Renal pelvis (tissue), 4 donors: Measurements from ENCODE around the gene ZBTB20. TPM values are rescaled to one million over a fixed set of nuclear protein-coding genes. Genes with fewer than 3 reads are reported as not detected.

Experiments
- DNase-seq: peaks from one replicate; pipeline ENCODE4 v3.0.0-alpha.2; 2013
- polyA plus RNA-seq, 3 donors: library from polyadenylated mRNA; unstranded; fragments of 120-200 nt; gene quantifications; one replicate each; pipeline ENCODE4 v1.2.1, GENCODE V29; 2013; ENCODE audit not compliant: insufficient read length in 3 of 3

ZBTB20 gene
- polyA plus RNA-seq, 3 donors: 4.4 to 6.3 (median 5.9) TPM

DNA sequence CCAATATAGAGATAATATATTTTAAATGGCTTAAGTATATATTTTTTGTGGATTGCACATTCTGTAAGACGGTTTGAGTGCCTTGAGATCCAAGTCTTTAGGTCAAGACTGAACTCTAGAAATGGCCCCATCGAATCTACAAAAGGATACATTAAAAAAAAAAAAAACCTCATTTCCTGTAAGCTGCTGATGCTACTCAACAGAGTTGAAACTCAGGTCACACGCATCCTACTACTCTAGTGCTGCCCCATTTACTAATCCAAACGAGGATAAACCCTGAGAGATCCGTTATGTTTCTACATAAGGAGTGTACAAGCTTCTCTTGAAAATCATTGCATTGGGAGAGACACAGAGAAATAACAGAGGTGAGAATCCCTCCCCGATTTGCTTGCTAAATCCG lies 666.0 kb downstream of the ZBTB20 start:
- DNase-seq: no peak

GRCh38 chr3:114480442-114480841 lies 666.6 kb downstream of the ZBTB20 start:
- no peak for DNase-seq

GRCh38 chr3:114478801-114479200 lies 668.3 kb downstream of the ZBTB20 start:
- no peak for DNase-seq

- DNase-seq: no peak
These were observed 670.6 kb downstream of the ZBTB20 start for GRCh38 chr3:114476511-114476910.

DNA sequence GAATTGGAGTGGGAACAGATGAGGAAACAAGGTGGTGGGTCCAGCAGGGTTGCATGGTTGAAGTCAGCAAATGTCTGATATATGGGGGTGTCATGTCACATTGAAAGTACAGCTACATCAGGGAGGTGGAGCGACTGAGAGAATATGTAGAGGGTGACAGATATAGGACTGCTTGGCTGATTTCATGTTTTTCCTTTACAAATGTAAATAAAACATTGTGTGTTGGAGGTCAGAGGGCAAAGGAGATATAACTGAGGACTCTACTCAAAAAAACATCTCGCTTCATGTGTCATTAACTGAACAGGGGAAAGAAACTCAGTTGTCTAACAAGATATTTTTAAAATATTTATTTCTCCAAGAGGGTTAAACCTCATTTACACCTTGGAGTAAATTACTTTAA lies 675.6 kb downstream of the ZBTB20 start:
- DNase-seq: no peak

- no peak for DNase-seq
These were observed 678.0 kb downstream of the ZBTB20 start for GRCh38 chr3:114469070-114469469.

DNA sequence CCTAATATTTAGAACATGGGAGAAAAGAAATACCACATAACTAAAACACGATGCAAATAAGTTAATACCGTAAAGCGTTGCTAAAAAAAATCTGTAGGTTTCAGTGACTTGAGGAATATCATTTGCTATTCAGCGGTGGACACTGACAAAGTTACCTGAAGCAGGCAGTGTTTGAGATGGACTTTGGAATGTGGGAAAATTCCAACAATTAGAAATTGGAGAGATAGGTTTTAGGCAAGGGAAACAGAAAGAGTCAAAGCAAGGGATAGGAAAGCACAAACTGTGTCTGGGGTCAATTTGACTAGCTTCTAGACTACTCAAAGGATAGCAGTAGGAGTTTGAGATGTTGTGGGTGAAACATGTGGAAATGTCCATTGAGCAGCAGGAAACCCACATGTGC lies 680.3 kb downstream of the ZBTB20 start:
- no peak for DNase-seq

GRCh38 chr3:114466251-114466650 lies 680.8 kb downstream of the ZBTB20 start:
- no peak for DNase-seq

DNA sequence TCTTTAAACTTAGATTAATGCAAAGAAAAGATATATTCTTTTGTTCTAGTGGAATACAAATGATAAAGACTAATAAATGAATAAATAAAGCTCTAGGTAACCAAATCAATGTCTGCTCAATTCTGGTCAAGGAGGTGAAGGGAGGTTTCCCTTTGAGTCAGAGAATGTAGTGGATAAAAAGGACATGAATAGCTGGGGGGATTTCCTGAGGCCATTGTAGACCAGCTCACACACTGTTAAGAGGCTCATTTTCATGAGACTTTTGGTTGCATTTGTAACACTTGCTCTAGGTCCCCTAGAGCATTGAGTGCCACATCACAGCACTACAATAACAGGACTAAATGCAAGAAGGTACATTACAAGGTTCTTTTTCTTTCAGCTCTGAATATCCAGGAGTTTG lies 682.5 kb downstream of the ZBTB20 start:
- no peak for DNase-seq

- no peak for DNase-seq
These were observed 684.3 kb downstream of the ZBTB20 start for GRCh38 chr3:114462750-114463149.

DNA sequence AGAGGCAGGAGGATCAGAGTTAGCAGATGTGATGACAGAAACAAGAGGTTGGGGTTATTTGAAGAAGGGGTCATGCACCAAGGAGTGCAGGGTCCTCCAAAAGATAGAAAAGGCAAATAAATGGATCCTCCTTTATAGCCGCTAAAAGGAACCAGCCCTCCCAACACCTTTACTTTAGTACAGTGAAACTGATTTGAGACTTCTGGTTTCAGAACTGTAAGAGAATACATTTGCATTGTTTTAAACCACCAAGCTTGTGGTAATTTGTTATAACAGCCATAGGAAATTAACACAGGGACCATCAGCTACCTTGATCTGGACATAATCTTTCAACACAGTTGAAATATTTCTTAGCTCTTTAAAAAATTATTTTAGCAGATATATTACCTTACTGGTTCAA lies 686.6 kb downstream of the ZBTB20 start:
- DNase-seq: no peak

DNA sequence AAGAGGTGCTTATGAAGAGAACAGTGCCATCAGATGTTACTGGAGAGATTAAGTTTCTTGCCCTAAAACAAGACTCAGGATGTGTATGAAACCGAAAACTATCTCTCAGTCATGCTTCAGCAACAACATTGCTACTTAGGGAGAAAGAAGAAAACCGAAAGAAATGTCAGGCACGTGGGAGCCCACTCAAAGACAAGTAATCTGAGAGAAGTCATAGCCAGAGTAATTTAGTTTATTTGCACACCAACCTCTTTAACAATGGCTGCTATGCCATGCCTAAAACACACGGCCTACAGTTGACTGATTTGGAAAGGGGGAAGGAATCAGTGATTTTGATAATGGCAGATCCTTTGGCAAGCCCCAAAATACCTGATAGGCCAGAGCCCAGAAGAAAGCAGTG lies 690.3 kb downstream of the ZBTB20 start:
- peak; percentile 38 for DNase-seq

DNA sequence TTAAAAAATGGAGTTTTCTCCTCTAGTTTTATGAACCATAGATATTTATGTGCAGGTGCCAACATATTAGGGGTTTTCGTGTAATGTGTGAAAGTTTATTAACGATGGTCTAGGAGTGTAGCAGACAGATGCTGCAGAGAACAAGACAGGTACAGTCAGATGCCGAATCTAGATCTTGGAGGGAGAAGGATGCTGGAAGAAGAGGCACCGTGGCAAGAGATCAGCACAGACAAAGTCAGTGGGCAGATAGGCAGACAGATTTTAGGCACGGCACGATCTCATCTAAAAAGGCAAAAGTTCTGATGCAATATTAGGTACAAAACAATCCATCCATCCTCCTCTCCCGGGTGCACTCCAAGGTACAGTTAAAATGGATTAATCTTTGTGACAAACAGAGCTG lies 691.7 kb downstream of the ZBTB20 start:
- DNase-seq: no peak

DNA sequence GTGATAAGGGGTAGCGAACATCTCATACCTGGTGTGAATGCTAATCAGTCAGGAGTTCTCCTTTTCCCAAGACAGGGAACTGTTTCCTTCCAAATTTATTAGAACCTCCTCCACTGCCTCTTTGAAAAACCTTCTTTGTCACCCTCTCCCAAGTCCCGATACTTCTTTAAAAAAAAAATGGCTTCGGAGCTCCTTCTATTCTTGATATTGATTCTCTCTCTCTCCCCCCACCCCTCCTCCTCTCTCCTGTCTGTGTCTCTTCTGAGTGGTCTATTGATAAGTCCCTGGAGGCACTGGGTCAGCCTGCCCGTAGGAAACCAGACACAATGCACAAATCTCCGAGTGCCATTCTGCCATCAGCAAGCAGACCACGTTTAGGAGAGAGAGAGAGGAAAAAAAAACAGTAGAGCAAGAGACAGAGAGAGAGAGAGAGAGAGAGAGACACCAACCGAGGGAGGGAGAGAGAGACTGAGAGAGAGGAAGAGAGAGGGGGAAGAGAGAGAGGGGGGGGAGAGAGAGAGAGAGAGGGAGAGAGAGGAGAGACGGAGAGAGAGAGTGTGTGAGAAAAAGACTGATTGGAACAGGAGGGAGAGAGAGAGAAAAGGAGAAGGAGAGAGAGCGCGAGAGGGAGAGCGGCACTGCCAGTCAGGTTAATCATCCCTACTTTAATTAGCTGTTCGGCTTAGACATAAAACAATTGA lies 692.4 kb downstream of the ZBTB20 start:
- peak; percentile 42 for DNase-seq

DNA sequence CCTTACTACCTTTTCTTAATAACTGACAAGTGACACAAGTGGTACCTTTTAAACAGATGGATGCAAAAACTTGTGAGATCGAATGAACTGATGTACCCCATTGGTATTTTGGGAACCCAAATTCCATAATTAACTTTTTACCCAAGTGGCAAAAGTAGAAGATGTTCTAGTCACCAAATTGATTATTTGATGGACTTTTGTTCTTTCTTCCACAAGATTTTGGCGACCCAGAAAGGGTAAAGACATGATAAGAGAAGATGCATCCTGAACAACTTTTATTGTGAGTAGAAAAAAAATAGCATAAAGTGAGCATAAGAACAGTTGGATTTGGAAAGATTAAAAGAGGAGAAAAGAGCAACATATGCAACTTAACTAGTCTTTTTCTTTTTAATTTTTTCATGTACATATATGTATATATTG lies 693.7 kb downstream of the ZBTB20 start:
- DNase-seq: no peak

DNA sequence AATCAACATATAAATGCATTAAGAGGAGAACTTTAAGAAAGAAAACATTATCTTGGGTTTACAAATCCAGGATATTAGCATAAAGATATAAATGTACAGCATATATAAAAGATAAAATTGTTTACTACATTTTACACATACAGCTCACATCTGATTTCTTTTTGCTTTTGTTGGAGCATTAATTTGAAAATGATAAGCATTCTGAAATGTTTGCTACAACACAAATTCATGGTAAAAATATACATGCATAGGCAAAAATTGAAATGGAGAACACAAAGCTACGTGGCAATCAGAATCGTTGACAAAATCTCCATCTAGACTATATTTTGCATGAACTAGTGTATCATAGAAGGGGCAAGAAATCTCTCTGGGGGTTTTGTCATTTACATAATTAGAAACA lies 694.2 kb downstream of the ZBTB20 start:
- no peak for DNase-seq

DNA sequence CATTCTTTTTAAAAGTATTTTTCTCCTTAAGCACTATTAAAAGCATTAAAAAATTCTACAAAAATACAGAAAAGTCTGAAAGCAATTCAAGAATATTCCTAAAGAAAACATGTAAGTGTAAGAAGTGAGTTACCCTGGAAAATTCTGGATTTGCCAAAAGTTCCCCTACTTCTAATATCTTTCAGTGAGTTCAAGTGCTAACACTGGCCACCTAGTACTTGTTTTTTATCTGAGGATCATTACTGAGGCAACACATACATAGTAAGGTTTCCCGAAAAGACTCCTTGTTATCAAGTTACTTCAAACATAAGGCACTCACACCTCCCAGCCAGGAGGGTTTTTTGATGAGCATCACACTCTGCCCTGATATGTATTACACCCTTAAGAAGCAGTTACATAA lies 694.8 kb downstream of the ZBTB20 start:
- no peak for DNase-seq

DNA sequence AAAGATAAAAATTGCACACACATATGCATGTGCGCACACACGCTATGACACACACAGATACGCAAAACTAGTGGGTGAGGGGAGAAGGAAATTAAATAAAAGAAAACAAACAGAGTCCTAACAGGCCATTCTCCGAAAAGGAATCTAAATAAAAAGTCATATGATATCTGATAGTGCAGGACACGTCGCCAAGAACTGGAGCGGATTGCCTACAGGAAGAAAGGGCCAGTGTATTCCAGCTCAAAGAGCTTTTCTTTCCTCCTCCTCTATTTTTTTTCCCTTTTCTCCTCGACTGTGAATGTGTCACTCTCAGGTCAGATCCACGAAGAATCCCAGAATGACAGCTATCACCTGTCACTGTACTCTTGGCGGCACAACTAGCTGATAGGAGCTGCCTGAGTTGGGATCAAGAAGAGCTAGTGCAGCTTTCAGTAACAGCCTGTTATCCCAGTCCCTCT lies 695.5 kb downstream of the ZBTB20 start:
- DNase-seq: no peak

- no peak for DNase-seq
These were observed 696.0 kb downstream of the ZBTB20 start for GRCh38 chr3:114451051-114451451.

GRCh38 chr3:114450008-114450596 lies 697.0 kb downstream of the ZBTB20 start:
- no peak for DNase-seq

DNA sequence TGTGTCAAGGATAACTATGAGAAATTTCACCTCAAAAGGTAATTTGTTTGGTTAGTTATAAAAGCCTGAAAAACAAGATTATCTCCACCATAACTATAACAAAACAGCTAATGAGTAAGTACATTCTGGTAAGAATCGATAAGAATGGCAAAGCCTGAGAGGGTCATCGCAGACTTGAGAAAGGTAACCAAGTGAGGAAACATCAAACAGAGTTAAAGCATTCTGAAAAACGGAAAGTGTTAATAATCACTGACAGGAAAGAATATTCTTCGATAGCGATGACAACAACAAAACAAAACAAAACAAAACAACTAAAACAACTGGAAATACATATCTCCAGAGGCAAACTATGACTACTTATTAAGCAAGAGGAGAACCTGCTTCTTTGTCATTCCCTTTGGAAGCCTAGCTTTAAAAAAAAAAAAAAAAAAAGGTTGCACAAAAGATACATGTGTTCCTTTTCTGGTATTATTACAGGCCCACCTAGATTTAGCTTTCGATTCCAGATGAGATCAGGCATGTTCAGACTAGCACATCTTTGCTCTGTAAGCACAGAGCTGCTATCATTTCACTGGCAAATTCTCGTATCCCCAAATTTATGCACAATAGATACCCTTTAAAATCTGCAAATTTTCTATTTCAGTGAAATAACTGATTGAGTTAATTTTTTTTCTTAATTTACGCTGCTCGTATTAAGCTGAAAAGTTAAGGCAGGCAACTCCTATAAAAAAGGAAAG lies 697.6 kb downstream of the ZBTB20 start:
- no peak for DNase-seq

DNA sequence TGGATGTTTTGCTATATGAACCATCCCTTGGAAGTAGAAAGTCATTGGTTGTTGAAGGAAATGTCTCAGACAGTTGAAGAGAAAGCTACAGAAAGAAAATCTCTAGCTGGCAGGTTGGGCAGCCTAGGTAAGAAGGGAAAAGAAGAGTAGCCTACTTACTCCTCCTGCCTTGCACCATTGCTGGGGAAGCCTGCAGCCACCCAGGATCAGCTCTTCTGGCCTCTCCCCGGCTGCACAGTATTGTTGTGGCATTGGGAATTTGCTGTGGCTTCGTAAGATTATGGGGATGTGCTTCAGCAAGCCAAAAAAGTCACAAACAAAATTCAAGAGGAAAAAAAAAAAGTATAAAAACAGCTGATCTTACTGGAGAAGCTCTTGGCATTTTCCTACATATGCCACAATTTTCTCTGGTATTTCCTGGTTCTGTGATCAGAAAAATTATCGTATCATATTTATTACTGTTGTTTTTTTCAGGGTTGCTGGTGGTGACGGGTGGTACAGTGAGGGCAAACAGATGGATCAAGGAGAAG lies 699.1 kb downstream of the ZBTB20 start:
- no peak for DNase-seq

GRCh38 chr3:114447545-114447944 lies 699.5 kb downstream of the ZBTB20 start:
- DNase-seq: no peak
